ENCODE data around the gene TMEM273. TPM values are rescaled to one million over a fixed set of nuclear protein-coding genes. Genes with fewer than 3 reads are reported as not detected.

Gene TMEM273
- total RNA-seq, 1 donor from 2014 or later: 36.4 TPM

- no peak overlapping the region for H3K4me3 Mint-ChIP-seq
- peaks cover 4% of the 10 kb centered on the region for H3K4me1 Mint-ChIP-seq
- no peaks in the 10 kb centered on the region for H3K36me3 Mint-ChIP-seq (ENCODE audit: low read depth)
- peaks cover 32% of the 10 kb centered on the region for H3K27me3 Mint-ChIP-seq
- H3K27ac Mint-ChIP-seq: no peak overlapping the region
- DNase-seq: no peak
- intact Hi-C loops (cut with micrococcal nuclease): no loop called here
- H3K9me3 Mint-ChIP-seq: no peaks in the 10 kb centered on the region
Observed at GRCh38 chr10:49112851-49113250, 75.3 kb downstream of the TMEM273 start.

- Mint-ChIP-seq H3K36me3 (ENCODE audit: low read depth) (no peaks in the 10 kb centered on the region), H3K4me1 (peaks cover 4% of the 10 kb centered on the region), H3K9me3 (no peaks in the 10 kb centered on the region), H3K27me3 (peaks cover 29% of the 10 kb centered on the region), H3K27ac (no peak overlapping the region), H3K4me3 (no peak overlapping the region)
- intact Hi-C loops (cut with micrococcal nuclease): no loop called here
- DNase-seq: no peak
Observed at GRCh38 chr10:49112098-49112497, 76.1 kb downstream of the TMEM273 start.

GRCh38 chr10:49111320-49111698 is 76.9 kb downstream of the TMEM273 start:
- intact Hi-C loops (cut with micrococcal nuclease): no loop called here
- peaks cover 27% of the 10 kb centered on the region for H3K27me3 Mint-ChIP-seq
- H3K27ac Mint-ChIP-seq: no peak overlapping the region
- DNase-seq: no peak
- no peaks in the 10 kb centered on the region for H3K36me3 Mint-ChIP-seq (ENCODE audit: low read depth)
- no peaks in the 10 kb centered on the region for H3K9me3 Mint-ChIP-seq
- no peak overlapping the region for H3K4me3 Mint-ChIP-seq
- peaks cover 3% of the 10 kb centered on the region for H3K4me1 Mint-ChIP-seq

- no peaks in the 10 kb centered on the region for H3K36me3 Mint-ChIP-seq (ENCODE audit: low read depth)
- no peaks in the 10 kb centered on the region for H3K4me1 Mint-ChIP-seq
- no peak overlapping the region for H3K27ac Mint-ChIP-seq
- H3K9me3 Mint-ChIP-seq: no peaks in the 10 kb centered on the region
- H3K4me3 Mint-ChIP-seq: no peak overlapping the region
- peaks cover 22% of the 10 kb centered on the region for H3K27me3 Mint-ChIP-seq
- intact Hi-C loops (cut with micrococcal nuclease): no loop called here
- no peak for DNase-seq
Observed at GRCh38 chr10:49110684-49111319, 77.4 kb downstream of the TMEM273 start.

- intact Hi-C loops (cut with micrococcal nuclease): no loop called here
- Mint-ChIP-seq H3K4me3 (no peak overlapping the region), H3K27ac (no peak overlapping the region), H3K27me3 (peaks cover 22% of the 10 kb centered on the region), H3K9me3 (no peaks in the 10 kb centered on the region), H3K36me3 (ENCODE audit: low read depth) (no peaks in the 10 kb centered on the region), H3K4me1 (no peaks in the 10 kb centered on the region)
- no peak for DNase-seq
Observed at GRCh38 chr10:49109669-49110340, 78.4 kb downstream of the TMEM273 start.

- Mint-ChIP-seq H3K27ac (no peak overlapping the region), H3K9me3 (no peaks in the 10 kb centered on the region), H3K36me3 (ENCODE audit: low read depth) (no peaks in the 10 kb centered on the region), H3K27me3 (peaks cover 16% of the 10 kb centered on the region), H3K4me3 (no peak overlapping the region), H3K4me1 (no peaks in the 10 kb centered on the region)
- intact Hi-C loops (cut with micrococcal nuclease): no loop called here
- DNase-seq: no peak
Observed at GRCh38 chr10:49108656-49109055, 79.5 kb downstream of the TMEM273 start.

GRCh38 chr10:49107887-49108267 is 80.3 kb downstream of the TMEM273 start:
- H3K9me3 Mint-ChIP-seq: no peaks in the 10 kb centered on the region

DNA sequence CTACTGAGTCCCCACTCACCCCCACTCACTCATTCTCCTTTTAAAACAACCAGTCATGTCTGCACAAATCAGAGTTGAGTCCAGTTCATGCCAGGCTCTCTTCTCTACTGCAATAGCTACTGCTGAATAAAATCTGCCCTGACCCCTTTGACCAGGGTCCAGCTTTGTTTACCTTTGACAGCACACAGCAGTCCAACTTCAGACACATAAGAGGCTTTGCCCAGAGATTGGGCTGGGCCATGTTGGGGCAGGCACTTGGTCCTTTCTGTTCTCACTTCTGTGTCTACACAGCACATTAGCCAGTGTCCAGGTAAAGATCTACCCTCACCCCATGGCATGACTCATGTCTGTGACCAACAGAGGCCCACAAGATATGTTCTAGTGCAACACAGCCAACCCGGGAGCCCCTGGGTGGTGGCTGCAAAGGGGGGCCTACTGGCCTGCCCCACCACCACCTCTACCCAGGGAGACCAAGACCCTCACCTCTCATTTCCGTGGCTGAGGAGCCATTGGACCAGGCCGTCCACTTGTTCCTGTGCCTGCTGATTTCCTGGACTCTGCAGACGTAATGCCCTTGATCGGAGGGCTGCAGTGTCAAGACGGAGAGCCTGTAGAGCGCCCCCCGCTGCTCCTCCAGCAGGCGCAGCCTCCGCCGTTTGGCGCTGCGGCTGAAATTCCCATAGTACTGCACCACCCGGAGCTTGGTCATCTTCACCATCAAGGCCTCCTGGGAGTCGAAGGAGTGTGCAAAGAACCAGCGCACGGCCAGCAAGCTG is 80.9 kb downstream of the TMEM273 start:
- no peaks in the 10 kb centered on the region for H3K36me3 Mint-ChIP-seq (ENCODE audit: low read depth)
- no peak for DNase-seq
- no peaks in the 10 kb centered on the region for H3K9me3 Mint-ChIP-seq
- no peaks in the 10 kb centered on the region for H3K4me1 Mint-ChIP-seq
- no peak overlapping the region for H3K4me3 Mint-ChIP-seq
- H3K27ac Mint-ChIP-seq: no peak overlapping the region
- peaks cover 10% of the 10 kb centered on the region for H3K27me3 Mint-ChIP-seq
- intact Hi-C loops (cut with micrococcal nuclease): no loop called here

More at GRCh38 chr10:49107887-49108267, 80.3 kb downstream of the TMEM273 start:
- H3K4me1 Mint-ChIP-seq: no peaks in the 10 kb centered on the region
- H3K27me3 Mint-ChIP-seq: peaks cover 13% of the 10 kb centered on the region
- H3K27ac Mint-ChIP-seq: no peak overlapping the region
- no peaks in the 10 kb centered on the region for H3K36me3 Mint-ChIP-seq (ENCODE audit: low read depth)
- H3K4me3 Mint-ChIP-seq: no peak overlapping the region
- no peak for DNase-seq
- intact Hi-C loops (cut with micrococcal nuclease): no loop called here

- Mint-ChIP-seq H3K9me3 (no peaks in the 10 kb centered on the region), H3K36me3 (ENCODE audit: low read depth) (no peaks in the 10 kb centered on the region), H3K27me3 (peaks cover 13% of the 10 kb centered on the region), H3K27ac (no peak overlapping the region), H3K4me3 (no peak overlapping the region), H3K4me1 (no peaks in the 10 kb centered on the region)
- intact Hi-C loops (cut with micrococcal nuclease): no loop called here
- DNase-seq: no peak
Observed at GRCh38 chr10:49106451-49106850, 81.7 kb downstream of the TMEM273 start.

DNA sequence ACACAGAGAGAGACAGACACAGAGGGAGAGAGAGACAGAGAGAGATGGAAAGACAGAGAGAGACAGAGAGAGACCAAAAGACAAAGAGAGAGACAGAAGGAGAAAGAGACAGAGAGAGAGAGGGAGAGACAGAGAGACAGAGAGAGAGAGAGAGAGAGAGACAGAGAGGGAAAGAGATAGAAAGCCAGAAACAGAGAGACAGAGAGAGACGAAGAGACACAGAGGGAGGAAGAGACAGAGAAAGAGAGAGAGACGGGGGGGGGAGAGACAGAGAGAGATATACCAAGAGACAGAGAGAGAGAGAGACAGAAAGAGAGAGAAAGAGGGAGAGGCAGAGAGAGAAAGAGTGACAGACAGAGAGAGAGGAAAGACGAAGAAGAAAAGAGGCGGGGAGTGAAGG is 83.1 kb downstream of the TMEM273 start:
- H3K4me3 Mint-ChIP-seq: no peak overlapping the region
- H3K4me1 Mint-ChIP-seq: no peaks in the 10 kb centered on the region
- no peaks in the 10 kb centered on the region for H3K36me3 Mint-ChIP-seq (ENCODE audit: low read depth)
- no peak overlapping the region for H3K27ac Mint-ChIP-seq
- H3K27me3 Mint-ChIP-seq: peaks cover 14% of the 10 kb centered on the region
- H3K9me3 Mint-ChIP-seq: no peaks in the 10 kb centered on the region
- intact Hi-C loops (cut with micrococcal nuclease): no loop called here
- DNase-seq: no peak

Other genes starting within 250 kb of the TMEM273 start
- not detected in 2 replicates for gene LRRC18, start 248.6 kb downstream of the TMEM273 start, total RNA-seq
- 0.50 and 0.63 TPM in 2 replicates for gene VSTM4, start 72.9 kb downstream of the TMEM273 start, total RNA-seq
- not detected in 2 replicates for gene FAM170B, start 54.4 kb downstream of the TMEM273 start, total RNA-seq
- gene C10orf71, start 110.8 kb upstream of the TMEM273 start, total RNA-seq: not detected in 2 replicates
- gene DRGX, start 207.7 kb upstream of the TMEM273 start, total RNA-seq: 0.09 TPM in 1 of 2 replicates, not detected in the other